IMR-90 (cell line): ENCODE results near the gene ZBTB46. TPM values are rescaled to one million over a fixed set of nuclear protein-coding genes. Genes with fewer than 3 reads are reported as not detected.
A peak's percentile ranks its signal among the peaks of the same experiment; 100 is the strongest.

Experiments
- ATAC-seq: fragments of 200-7000 bp; cut with Tn5 transposase; 2 replicates; pipeline ENCODE4 v1.9.1; 2020; ENCODE audit warnings: low read depth, mild to moderate bottlenecking, moderate library complexity
- BruUV-seq: library from RNA; stranded (reverse); fragments of 400-500 nt; replicated peaks from 2 replicates; lab custom pipeline; 2021; lab: Mats Ljungman, UMichigan
- CTCF ChIA-PET: fragments of 300-600 bp; formaldehyde crosslinking; extraction: SDS; loops from one replicate; lab custom pipeline; 2021; ENCODE audit warnings: antibody characterized with exemption; lab: Yijun Ruan, JAX
- POLR2A ChIA-PET: fragments of 300-600 bp; sonication (Branson Sonifier 250); formaldehyde crosslinking; loops from one replicate; lab custom pipeline; 2022; ENCODE audit warnings: antibody characterized with exemption; ENCODE audit not compliant: unreplicated experiment; lab: Charles Lee
- DNase-seq: peaks from one replicate; pipeline ENCODE4 v3.0.0; 2013
- H2AFZ ChIP-seq: replicated peaks from 2 replicates; pipeline ENCODE3; 2013; ENCODE audit warnings: low read length, mild to moderate bottlenecking; ENCODE audit not compliant: poor library complexity
- H2AK5ac ChIP-seq: 2 replicates; pipeline ENCODE4 v1.6.1; 2013; ENCODE audit warnings: low read depth, low read length, inconsistent platforms
- H2AK9ac ChIP-seq: replicated peaks from 2 replicates; pipeline ENCODE3; 2013; ENCODE audit warnings: mild to moderate bottlenecking, low read depth, low read length, moderate library complexity; ENCODE audit not compliant: poor library complexity
- H2BK120ac ChIP-seq: 2 replicates; pipeline ENCODE4 v1.6.1; 2013; ENCODE audit warnings: low read depth, low read length, inconsistent platforms
- H2BK15ac ChIP-seq: 3 replicates; pipeline ENCODE4 v1.6.1; 2013; ENCODE audit warnings: low read depth, low read length, inconsistent platforms
- H2BK20ac ChIP-seq: 2 replicates; pipeline ENCODE4 v1.6.1; 2013; ENCODE audit warnings: low read depth, mild to moderate bottlenecking, inconsistent platforms, low read length, moderate library complexity
- H2BK5ac ChIP-seq: 2 replicates; pipeline ENCODE4 v1.6.1; 2013; ENCODE audit warnings: mild to moderate bottlenecking, low read depth, low read length, inconsistent platforms; ENCODE audit not compliant: poor library complexity, severe bottlenecking
- H3K14ac ChIP-seq: replicated peaks from 2 replicates; pipeline ENCODE4 v1.6.1; 2013; ENCODE audit warnings: low read depth, low read length, inconsistent platforms
- H3K18ac ChIP-seq: 2 replicates; pipeline ENCODE4 v1.6.1; 2013; ENCODE audit warnings: low read depth, low read length, control low read depth
- H3K23ac ChIP-seq: 2 replicates; pipeline ENCODE4 v1.6.1; 2013; ENCODE audit warnings: low read depth, low read length, inconsistent platforms
- H3K27ac ChIP-seq: 2 replicates; pipeline ENCODE4 v1.5.1; 2013; ENCODE audit warnings: mild to moderate bottlenecking, control low read depth, low read length; ENCODE audit not compliant: insufficient read depth
- H3K27me3 ChIP-seq: 2 replicates; pipeline ENCODE4 v1.6.1; 2013; ENCODE audit warnings: low read length; ENCODE audit not compliant: control insufficient read depth, insufficient read depth
- H3K36me3 ChIP-seq: 2 replicates; pipeline ENCODE4 v1.6.1; 2013; ENCODE audit warnings: low read length, mixed read lengths; ENCODE audit not compliant: control insufficient read depth, insufficient read depth
- H3K4ac ChIP-seq: 2 replicates; pipeline ENCODE4 v1.6.1; 2013; ENCODE audit warnings: low read depth, low read length, inconsistent platforms
- H3K4me1 ChIP-seq: 2 replicates; pipeline ENCODE4 v1.6.1; 2013; ENCODE audit warnings: low read length, mixed read lengths; ENCODE audit not compliant: control insufficient read depth, insufficient read depth
- H3K4me2 ChIP-seq: 2 replicates; pipeline ENCODE4 v1.6.1; 2013; ENCODE audit warnings: low read depth, mild to moderate bottlenecking, control low read depth, low read length, moderate library complexity
- H3K4me3 ChIP-seq: 2 replicates; pipeline ENCODE4 v1.5.1; 2013; ENCODE audit warnings: low read depth, mild to moderate bottlenecking, control low read depth, low read length, moderate library complexity; ENCODE audit not compliant: insufficient read depth
- H3K56ac ChIP-seq: 2 replicates; pipeline ENCODE4 v1.6.1; 2013; ENCODE audit warnings: low read length, inconsistent platforms; ENCODE audit not compliant: insufficient read depth; ENCODE audit errors: extremely low read depth
- H3K79me1 ChIP-seq, 2 experiments: 2 replicates each; pipeline ENCODE4 v1.6.1; 2013; ENCODE audit warnings: low read length in 2 of 2, inconsistent platforms in 1 of 2, low read depth in 1 of 2
- H3K9ac ChIP-seq: 2 replicates; pipeline ENCODE4 v1.6.1; 2013; ENCODE audit warnings: low read depth, low read length, control low read depth
- H3K9me1 ChIP-seq: 2 replicates; pipeline ENCODE4 v1.6.1; 2013; ENCODE audit warnings: low read length, inconsistent platforms; ENCODE audit not compliant: insufficient read depth
- H3K9me3 ChIP-seq: 2 replicates; pipeline ENCODE4 v1.6.1; 2013; ENCODE audit warnings: low read length; ENCODE audit not compliant: control insufficient read depth, insufficient read depth
- H4K20me1 ChIP-seq: 2 replicates; pipeline ENCODE4 v1.6.1; 2013; ENCODE audit warnings: low read length, inconsistent platforms; ENCODE audit not compliant: insufficient read depth
- H4K5ac ChIP-seq: 2 replicates; pipeline ENCODE4 v1.6.1; 2013; ENCODE audit warnings: mild to moderate bottlenecking, low read depth, low read length, control low read depth
- H4K8ac ChIP-seq, 2 experiments: 2 replicates each; pipeline ENCODE4 v1.6.1; 2013; ENCODE audit warnings: low read depth in 2 of 2, low read length in 2 of 2, control low read depth in 1 of 2, inconsistent platforms in 1 of 2
- H4K91ac ChIP-seq: 2 replicates; pipeline ENCODE4 v1.6.1; 2013; ENCODE audit warnings: low read depth, low read length, inconsistent platforms; ENCODE audit not compliant: insufficient read depth
- BHLHE40 ChIP-seq: fragments of 150-350 bp; IDR thresholded peaks from 2 replicates; pipeline ENCODE4 v1.6.1; 2016; ENCODE audit warnings: mild to moderate bottlenecking, low read depth, low read length
- CEBPB ChIP-seq: IDR thresholded peaks from 2 replicates; pipeline ENCODE4 v1.6.1; 2012; ENCODE audit warnings: low read depth, low read length, improper control_type of control experiment
- CHD1 ChIP-seq: IDR thresholded peaks from 2 replicates; pipeline ENCODE4 v1.6.1; 2012; ENCODE audit warnings: low read depth, low read length, improper control_type of control experiment
- FOS ChIP-seq: fragments of 150-350 bp; IDR thresholded peaks from 2 replicates; pipeline ENCODE4 v1.6.1; 2016; ENCODE audit warnings: low read depth, low read length
- MAFK ChIP-seq: IDR thresholded peaks from 2 replicates; pipeline ENCODE4 v1.6.1; 2012; ENCODE audit warnings: low read depth, low read length, improper control_type of control experiment
- MAZ ChIP-seq: IDR thresholded peaks from 2 replicates; pipeline ENCODE4 v1.6.1; 2012; ENCODE audit warnings: low read depth, mild to moderate bottlenecking, low read length, improper control_type of control experiment, moderate library complexity, borderline replicate concordance
- MXI1 ChIP-seq: IDR thresholded peaks from 2 replicates; pipeline ENCODE4 v1.6.1; 2012; ENCODE audit warnings: low read depth, mild to moderate bottlenecking, low read length, moderate library complexity, borderline replicate concordance
- NFE2L2 ChIP-seq: fragments of 150-350 bp; IDR thresholded peaks from 2 replicates; pipeline ENCODE4 v1.6.1; 2016; ENCODE audit warnings: low read depth, mild to moderate bottlenecking, low read length
- POLR2A ChIP-seq: IDR thresholded peaks from 2 replicates; pipeline ENCODE4 v1.6.1; 2012; ENCODE audit warnings: mild to moderate bottlenecking, low read depth, low read length
- RAD21 ChIP-seq: IDR thresholded peaks from 2 replicates; pipeline ENCODE4 v1.6.1; 2012; ENCODE audit warnings: low read length, improper control_type of control experiment
- RCOR1 ChIP-seq: IDR thresholded peaks from 2 replicates; pipeline ENCODE4 v1.6.1; 2012; ENCODE audit warnings: mild to moderate bottlenecking, low read length, improper control_type of control experiment; ENCODE audit not compliant: insufficient replicate concordance
- RFX5 ChIP-seq: IDR thresholded peaks from 2 replicates; pipeline ENCODE4 v1.8.0; 2012; ENCODE audit warnings: low read depth, mild to moderate bottlenecking, low read length, moderate library complexity
- SMC3 ChIP-seq: fragments of 150-350 bp; IDR thresholded peaks from 2 replicates; pipeline ENCODE4 v1.6.1; 2016; ENCODE audit warnings: low read depth, mild to moderate bottlenecking, antibody characterized with exemption, low read length, moderate library complexity
- WGBS, 2 experiments: methylation state at CpG; one replicate each; pipeline versions ENCODE4 v1.1.5 to v1.1.7; 2013; ENCODE audit warnings: missing lambda C conversion rate in 2 of 2; ENCODE audit not compliant: insufficient read length in 1 of 2; ENCODE audit errors: extremely low coverage in 2 of 2; 5-methylcytosine and 5-hydroxymethylcytosine counted together
- dilution Hi-C: fragments of 300-500 bp; cut with HindIII; formaldehyde crosslinking; loops from one replicate; pipeline ENCODE4 v1.14.3; 2018; ENCODE audit warnings: low sequenced_read_pairs; ENCODE audit not compliant: unreplicated experiment
- in situ Hi-C: fragments of 300-500 bp; cut with MboI; formaldehyde crosslinking; loops from 3 replicates; pipeline ENCODE4 v1.14.3; 2019; ENCODE audit warnings: low sequenced_read_pairs, inconsistent platforms, mixed read lengths
- intact Hi-C: fragments of 100-400 bp; cut with micrococcal nuclease; formaldehyde crosslinking; loops from 2 replicates; pipeline ENCODE4 v1.10.0; 2022
- polyA plus RNA-seq, 3 experiments: library from polyadenylated mRNA; depleted of rRNA; stranded (reverse); fragments of >200 nt; gene quantifications; 2 replicates each; pipeline ENCODE4 v1.2.3, GENCODE V29; 2012; ENCODE audit warnings: low replicate concordance in 1 of 3
- total RNA-seq: library from RNA; depleted of rRNA; stranded (reverse); fragments of >200 nt; gene quantifications from 2 replicates; pipeline ENCODE4 v1.2.3, GENCODE V29; 2012
- TF ChIP-seq, protein P1 (sequence below): fragments of 150-350 bp; IDR thresholded peaks from 2 replicates; pipeline ENCODE4 v1.6.1; 2016; ENCODE audit warnings: low read depth, mild to moderate bottlenecking, low read length, moderate library complexity, borderline replicate concordance
- TF ChIP-seq, protein P2 (sequence below): fragments of 150-350 bp; IDR thresholded peaks from 2 replicates; pipeline ENCODE4 v1.6.1; 2017; ENCODE audit warnings: mild to moderate bottlenecking, antibody characterized with exemption, low read length, low read depth

ZBTB46 gene
- total and polyA plus RNA-seq, 2 of the 4 experiments (the other 2 are of a cell fraction), result 4.2 to 14.9 TPM

- H4K20me1 ChIP-seq, result peaks cover 36% of the 10 kb centered on the region
- no peak overlapping the region for H4K91ac ChIP-seq
- dilution Hi-C loops (no loop called here), intact Hi-C loops (no loop called here), in situ Hi-C loops (no loop called here)
- ChIA-PET CTCF (no interaction called here), POLR2A (no interaction called here)
- no peak overlapping the region for H2AK5ac ChIP-seq
- peaks cover 8% of the 10 kb centered on the region for H3K9me1 ChIP-seq
- DNase-seq (no peak), ATAC-seq (no peak)
- 65% methylated on average over 18 of the region's 30 CpGs; no CpG with 5 or more reads in 1 of the 2 experiments for WGBS, 2 experiments
- no peak overlapping the region for H3K18ac ChIP-seq
- no peak overlapping the region for H3K4me2 ChIP-seq
- H3K9ac ChIP-seq, result no peak overlapping the region
- H3K79me1 ChIP-seq, result peaks cover 13 to 32% of the 10 kb centered on the region in 2 experiments; a peak in 3 of 4 replicates
- no peaks in the 10 kb centered on the region for H3K27me3 ChIP-seq
- no peak overlapping the region for H3K4ac ChIP-seq
- no peak overlapping the region for H2BK5ac ChIP-seq
- no peak overlapping the region for H3K4me3 ChIP-seq
- H2BK20ac ChIP-seq, result no peak overlapping the region
- peaks cover 10% of the 10 kb centered on the region for H3K4me1 ChIP-seq
- H3K36me3 ChIP-seq, result peaks cover 40% of the 10 kb centered on the region
- H3K14ac ChIP-seq, result no peak overlapping the region
- H3K56ac ChIP-seq, result no peak overlapping the region
- H3K23ac ChIP-seq, result no peak overlapping the region
- no peaks in the 10 kb centered on the region for H3K9me3 ChIP-seq
- no peak overlapping the region for H4K8ac ChIP-seq
- H4K5ac ChIP-seq, result no peak overlapping the region
- no peak overlapping the region for H3K27ac ChIP-seq
- H2BK120ac ChIP-seq, result no peak overlapping the region
- no TSS peak for BruUV-seq
- H2AK9ac ChIP-seq, result peak overlapping the region; percentile 72
- H2AFZ ChIP-seq, result peak overlapping the region; percentile 58
- no peak overlapping the region for H2BK15ac ChIP-seq
- TF ChIP-seq RFX5 (no peak), CEBPB (no peak), RAD21 (no peak), SMC3 (no peak), NFE2L2 (no peak), MXI1 (no peak), BHLHE40 (no peak), RCOR1 (no peak), CHD1 (no peak), FOS (no peak), MAZ (no peak), MAFK (no peak), POLR2A (no peak)
- TF ChIP-seq, protein P1, sequence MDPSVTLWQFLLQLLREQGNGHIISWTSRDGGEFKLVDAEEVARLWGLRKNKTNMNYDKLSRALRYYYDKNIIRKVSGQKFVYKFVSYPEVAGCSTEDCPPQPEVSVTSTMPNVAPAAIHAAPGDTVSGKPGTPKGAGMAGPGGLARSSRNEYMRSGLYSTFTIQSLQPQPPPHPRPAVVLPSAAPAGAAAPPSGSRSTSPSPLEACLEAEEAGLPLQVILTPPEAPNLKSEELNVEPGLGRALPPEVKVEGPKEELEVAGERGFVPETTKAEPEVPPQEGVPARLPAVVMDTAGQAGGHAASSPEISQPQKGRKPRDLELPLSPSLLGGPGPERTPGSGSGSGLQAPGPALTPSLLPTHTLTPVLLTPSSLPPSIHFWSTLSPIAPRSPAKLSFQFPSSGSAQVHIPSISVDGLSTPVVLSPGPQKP, result no peak
- TF ChIP-seq, protein P2, sequence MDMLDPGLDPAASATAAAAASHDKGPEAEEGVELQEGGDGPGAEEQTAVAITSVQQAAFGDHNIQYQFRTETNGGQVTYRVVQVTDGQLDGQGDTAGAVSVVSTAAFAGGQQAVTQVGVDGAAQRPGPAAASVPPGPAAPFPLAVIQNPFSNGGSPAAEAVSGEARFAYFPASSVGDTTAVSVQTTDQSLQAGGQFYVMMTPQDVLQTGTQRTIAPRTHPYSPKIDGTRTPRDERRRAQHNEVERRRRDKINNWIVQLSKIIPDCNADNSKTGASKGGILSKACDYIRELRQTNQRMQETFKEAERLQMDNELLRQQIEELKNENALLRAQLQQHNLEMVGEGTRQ, result no peak
These were observed 94.0 kb downstream of the ZBTB46 start for GRCh38 chr20:63736893-63737694.
